ENCODE results near the gene SLX4IP.
"Not testable (repeated sequence)": the region's sequence is repeated elsewhere in the genome, so short reads cannot be mapped to it uniquely, and the experiment has no call there.

SLX4IP gene

GRCh38 chr20:10434832-10435812, at the start of gene SLX4IP:
SLX4IP (plus strand) TSS chr20:10435305; CDS start chr20:10458205, 22,900 bp downstream.
- in situ Hi-C loops (cut with MboI; ENCODE audit: low sequenced_read_pairs), result no loop called here

GRCh38 chr20:10385850-10386544, 49.1 kb upstream of the SLX4IP start:
- in situ Hi-C loops (cut with MboI; ENCODE audit: low sequenced_read_pairs), result no loop called here

GRCh38 chr20:10387686-10388085, 47.4 kb upstream of the SLX4IP start:
- in situ Hi-C loops (cut with MboI; ENCODE audit: low sequenced_read_pairs), result no loop called here

- in situ Hi-C loops (cut with MboI; ENCODE audit: low sequenced_read_pairs), result no loop called here
Measured at GRCh38 chr20:10388597-10388996, 46.5 kb upstream of the SLX4IP start.

- in situ Hi-C loops (cut with MboI; ENCODE audit: low sequenced_read_pairs), result no loop called here
Measured at GRCh38 chr20:10390709-10391108, 44.4 kb upstream of the SLX4IP start.

- in situ Hi-C loops (cut with MboI; ENCODE audit: low sequenced_read_pairs), result not testable (repeated sequence)
Measured at GRCh38 chr20:10394752-10395151, 40.4 kb upstream of the SLX4IP start.

- in situ Hi-C loops (cut with MboI; ENCODE audit: low sequenced_read_pairs), result no loop called here
Measured at GRCh38 chr20:10398834-10399369, 36.2 kb upstream of the SLX4IP start.

GRCh38 chr20:10402938-10403608, 32.0 kb upstream of the SLX4IP start:
- in situ Hi-C loops (cut with MboI; ENCODE audit: low sequenced_read_pairs), result no loop called here

GRCh38 chr20:10404023-10404628, 31.0 kb upstream of the SLX4IP start:
- in situ Hi-C loops (cut with MboI; ENCODE audit: low sequenced_read_pairs), result no loop called here

GRCh38 chr20:10404959-10405530, 30.1 kb upstream of the SLX4IP start:
- in situ Hi-C loops (cut with MboI; ENCODE audit: low sequenced_read_pairs), result no loop called here

GRCh38 chr20:10408108-10408813, 26.8 kb upstream of the SLX4IP start:
- in situ Hi-C loops (cut with MboI; ENCODE audit: low sequenced_read_pairs), result no loop called here

GRCh38 chr20:10411673-10412072, 23.4 kb upstream of the SLX4IP start:
- in situ Hi-C loops (cut with MboI; ENCODE audit: low sequenced_read_pairs), result no loop called here

- in situ Hi-C loops (cut with MboI; ENCODE audit: low sequenced_read_pairs), result no loop called here
Measured at GRCh38 chr20:10412591-10413408, 22.3 kb upstream of the SLX4IP start.

- in situ Hi-C loops (cut with MboI; ENCODE audit: low sequenced_read_pairs), result no loop called here
Measured at GRCh38 chr20:10415013-10415650, 20.0 kb upstream of the SLX4IP start.

- in situ Hi-C loops (cut with MboI; ENCODE audit: low sequenced_read_pairs), result not testable (repeated sequence)
Measured at GRCh38 chr20:10417218-10417617, 17.9 kb upstream of the SLX4IP start.

- in situ Hi-C loops (cut with MboI; ENCODE audit: low sequenced_read_pairs), result no loop called here
Measured at GRCh38 chr20:10419550-10420133, 15.5 kb upstream of the SLX4IP start.

GRCh38 chr20:10423735-10424134, 11.4 kb upstream of the SLX4IP start:
- in situ Hi-C loops (cut with MboI; ENCODE audit: low sequenced_read_pairs), result no loop called here

Data from hTERT RPE-1 (cell line).